G401 (cell line): Measurements from ENCODE around the gene EPAS1. TPM values are rescaled to one million over a fixed set of nuclear protein-coding genes. Genes with fewer than 3 reads are reported as not detected.

Source experiments
- DNase-seq: peaks from one replicate; pipeline ENCODE4 v3.0.0-alpha.2; 2015; ENCODE audit warnings: low spot score
- in situ Hi-C: cut with HindIII; loops from 2 replicates; pipeline ENCODE4 v1.10.0; 2016; ENCODE audit warnings: low sequenced_read_pairs, mixed read lengths
- total RNA-seq: library from RNA; depleted of rRNA; stranded (reverse); fragments of >200 nt; shearing (Covaris generic); gene quantifications from 2 replicates; pipeline ENCODE4 v1.2.3, GENCODE V29; 2014

The EPAS1 gene
- total RNA-seq, 1 experiment from 2014 or later: 0.03 TPM

- in situ Hi-C loops: no loop called here
- DNase-seq: no peak
Measured at GRCh38 chr2:46314065-46314835, 17.0 kb downstream of the EPAS1 start.

- DNase-seq: no peak
- in situ Hi-C loops: no loop called here
Measured at GRCh38 chr2:46315103-46315890, 18.1 kb downstream of the EPAS1 start.

GRCh38 chr2:46317094-46317486 lies 19.9 kb downstream of the EPAS1 start:
- in situ Hi-C loops: no loop called here
- no peak for DNase-seq

- in situ Hi-C loops: no loop called here
- DNase-seq: no peak
Measured at GRCh38 chr2:46318579-46319460, 21.6 kb downstream of the EPAS1 start.

GRCh38 chr2:46319711-46320110 lies 22.5 kb downstream of the EPAS1 start:
- no peak for DNase-seq
- in situ Hi-C loops: no loop called here

GRCh38 chr2:46320141-46320567 lies 22.9 kb downstream of the EPAS1 start:
- no peak for DNase-seq
- in situ Hi-C loops: no loop called here

GRCh38 chr2:46323730-46324129 lies 26.5 kb downstream of the EPAS1 start:
- in situ Hi-C loops: no loop called here
- DNase-seq: no peak

- DNase-seq: no peak
Measured at GRCh38 chr2:46325182-46325928, 28.1 kb downstream of the EPAS1 start.

GRCh38 chr2:46326231-46326980 lies 29.2 kb downstream of the EPAS1 start:
- no peak for DNase-seq
- in situ Hi-C loops: no loop called here

More at GRCh38 chr2:46325182-46325928, 28.1 kb downstream of the EPAS1 start:
- in situ Hi-C loops: no loop called here

GRCh38 chr2:46327627-46328026 lies 30.4 kb downstream of the EPAS1 start:
- in situ Hi-C loops: no loop called here
- DNase-seq: no peak

GRCh38 chr2:46328291-46328690 lies 31.1 kb downstream of the EPAS1 start:
- DNase-seq: no peak
- in situ Hi-C loops: no loop called here

GRCh38 chr2:46328829-46329228 lies 31.6 kb downstream of the EPAS1 start:
- in situ Hi-C loops: no loop called here
- DNase-seq: no peak

- in situ Hi-C loops: no loop called here
- DNase-seq: no peak
Measured at GRCh38 chr2:46329340-46329739, 32.1 kb downstream of the EPAS1 start.

GRCh38 chr2:46329803-46330775 lies 32.9 kb downstream of the EPAS1 start:
- in situ Hi-C loops: no loop called here
- DNase-seq: no peak

GRCh38 chr2:46331109-46331766 lies 34.0 kb downstream of the EPAS1 start:
- in situ Hi-C loops: no loop called here

GRCh38 chr2:46332686-46333281 lies 35.6 kb downstream of the EPAS1 start:
- DNase-seq: no peak
- in situ Hi-C loops: no loop called here

More at GRCh38 chr2:46331109-46331766, 34.0 kb downstream of the EPAS1 start:
- DNase-seq: no peak
